HFF-Myc (cell line): Measurements from ENCODE around the gene ANTXR2.
"Not testable (repeated sequence)": the region's sequence is repeated elsewhere in the genome, so short reads cannot be mapped to it uniquely, and the experiment has no call there.

Experiments
- DNase-seq: peaks from one replicate; pipeline ENCODE4 v3.0.0-alpha.2; 2011; ENCODE audit warnings: low read depth; ENCODE audit errors: extremely low read depth
- H3K4me3 ChIP-seq: replicated peaks from 2 replicates; pipeline ENCODE4 v1.5.1; 2011; ENCODE audit warnings: low read depth, mild to moderate bottlenecking, control low read depth, low read length
- CTCF ChIP-seq: IDR thresholded peaks from 2 replicates; pipeline ENCODE4 v1.5.1; 2012; ENCODE audit warnings: mild to moderate bottlenecking, low read depth, low read length, control low read depth; ENCODE audit errors: missing control alignments

Gene ANTXR2

DNA sequence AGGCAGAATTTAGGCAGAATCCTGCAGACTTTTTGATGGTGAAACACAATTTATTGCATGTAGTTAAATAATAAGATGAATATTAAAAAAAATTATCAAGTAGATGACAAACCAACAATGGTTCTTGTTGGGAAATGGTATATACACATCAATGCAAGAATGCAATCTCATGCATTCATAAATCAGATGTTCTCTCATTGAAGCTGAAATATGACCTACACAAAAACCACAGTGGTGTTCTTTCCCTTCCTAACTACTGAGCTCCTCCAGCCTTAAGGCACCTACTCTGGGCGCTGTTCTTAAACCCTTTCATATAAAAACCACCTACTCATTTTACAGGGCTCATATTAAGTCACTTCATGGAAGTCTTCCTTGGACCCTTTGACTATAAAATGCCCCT lies 64.1 kb downstream of the ANTXR2 start:
- H3K4me3 ChIP-seq, result no peak overlapping the region
- TF ChIP-seq CTCF, result no peak
- no peak for DNase-seq

- no peak for DNase-seq
- H3K4me3 ChIP-seq, result no peak overlapping the region
- TF ChIP-seq CTCF, result no peak
Measured at GRCh38 chr4:80008351-80008750, 64.7 kb downstream of the ANTXR2 start.

GRCh38 chr4:80007745-80008149 lies 65.3 kb downstream of the ANTXR2 start:
- DNase-seq, result no peak
- no peak overlapping the region for H3K4me3 ChIP-seq
- TF ChIP-seq CTCF, result no peak

- DNase-seq, result no peak
- H3K4me3 ChIP-seq, result no peak overlapping the region
- TF ChIP-seq CTCF, result no peak
Measured at GRCh38 chr4:80006935-80007744, 65.9 kb downstream of the ANTXR2 start.

- no peak overlapping the region for H3K4me3 ChIP-seq
- no peak for DNase-seq
- TF ChIP-seq CTCF, result no peak
Measured at GRCh38 chr4:80005863-80006262, 67.2 kb downstream of the ANTXR2 start.

GRCh38 chr4:80004319-80004718 lies 68.7 kb downstream of the ANTXR2 start:
- no peak for DNase-seq
- no peak for TF ChIP-seq CTCF
- no peak overlapping the region for H3K4me3 ChIP-seq

GRCh38 chr4:80002559-80002958 lies 70.5 kb downstream of the ANTXR2 start:
- not testable (repeated sequence) for H3K4me3 ChIP-seq, DNase-seq

DNA sequence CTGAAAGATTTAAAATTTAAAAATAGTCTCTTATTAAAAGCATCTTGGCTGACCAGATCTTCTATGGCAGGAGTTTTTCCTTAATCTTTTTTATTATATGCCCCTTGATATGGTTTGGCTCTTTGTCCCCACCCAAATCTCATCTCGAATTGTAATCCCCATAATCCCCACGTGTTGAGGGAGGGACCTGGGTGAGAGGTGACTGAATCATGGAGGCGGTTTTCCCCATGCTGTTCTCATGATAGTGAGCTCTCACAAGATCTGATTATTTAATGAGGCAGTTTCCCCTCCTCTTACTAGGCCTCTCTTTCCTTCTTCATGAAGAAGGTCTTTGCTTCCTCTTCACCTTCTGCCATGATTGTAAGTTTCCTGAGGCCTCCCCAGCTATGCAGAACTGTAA lies 74.0 kb downstream of the ANTXR2 start:
- H3K4me3 ChIP-seq, DNase-seq: not testable (repeated sequence)
